ENCODE data around the gene CABP2. TPM values are rescaled to one million over a fixed set of nuclear protein-coding genes. Genes with fewer than 3 reads are reported as not detected.

CABP2 gene
- total and polyA plus RNA-seq, 10 of the 15 experiments (the other 5 are each of a cell fraction or from before 2014, with no cell fraction given), result not detected

GRCh38 chr11:67483831-67484665, 39.2 kb downstream of the CABP2 start (continued):
- TF ChIP-seq USF2 (IDR thresholded peaks at IDR 0.05; ENCODE audit: borderline replicate concordance, low read depth, low read length) (no peak; the same call in 1 of the 2 replicates), ZNF384 (IDR thresholded peaks at IDR 0.05; ENCODE audit: borderline replicate concordance, low read depth, low read length) (no peak), FOS (IDR thresholded peaks at IDR 0.05; ENCODE audit: borderline replicate concordance, extremely low read depth, insufficient read length) (no peak), MAX (IDR thresholded peaks at IDR 0.05; ENCODE audit: low read depth, low read length) (no peak), BHLHE40 (IDR thresholded peaks at IDR 0.05; ENCODE audit: borderline replicate concordance in 1 of 2, low read depth in 2 of 2, low read length in 1 of 2) (no peak), TAF1 (IDR thresholded peaks at IDR 0.05; ENCODE audit: borderline replicate concordance, low read depth, low read length) (peak; percentile 44; the same call in 1 of the 2 replicates), ZBTB33 (IDR thresholded peaks at IDR 0.05) (no peak), RELB (IDR thresholded peaks at IDR 0.05; ENCODE audit: low read depth) (no peak), RELA (IDR thresholded peaks at IDR 0.05; ENCODE audit: borderline replicate concordance, partially characterized antibody) (no peak), BMI1 (IDR thresholded peaks at IDR 0.05; ENCODE audit: borderline replicate concordance) (no peak), ETV6 (conservative IDR thresholded peaks at IDR 0.05 in 1 of 2, IDR thresholded peaks at IDR 0.05 in 1 of 2; ENCODE audit: borderline replicate concordance in 1 of 2, low read depth in 1 of 2) (peak in 1 of 2 experiments; percentile 5; a peak in 1 of 4 replicates), RAD51 (IDR thresholded peaks at IDR 0.05) (no peak), TARDBP (IDR thresholded peaks at IDR 0.05; ENCODE audit: borderline replicate concordance) (no peak), TCF7 (IDR thresholded peaks at IDR 0.05; ENCODE audit: borderline replicate concordance) (no peak), FOXK2 (IDR thresholded peaks at IDR 0.05) (no peak), TCF12 (IDR thresholded peaks at IDR 0.05; ENCODE audit: low read depth, low read length) (0 out of 2 replicates have a peak, but pooled peaks have one; percentile 49), SUZ12 (IDR thresholded peaks at IDR 0.05; ENCODE audit: unreplicated experiment) (no peak), ZNF687 (IDR thresholded peaks at IDR 0.05) (peak; percentile 29; the same call in 1 of the 2 replicates), CHD4 (IDR thresholded peaks at IDR 0.05) (no peak), SREBF2 (IDR thresholded peaks at IDR 0.05; ENCODE audit: low read length) (no peak), POU2F2 (IDR thresholded peaks at IDR 0.05; ENCODE audit: borderline replicate concordance, low read depth, low read length) (no peak)
